GM10266 (cell line): ENCODE measurements around the gene DCP2.

Experiments used
- DNase-seq: peaks from one replicate; pipeline ENCODE4 v3.0.0; 2012; ENCODE audit errors: extremely low spot score
- TF ChIP-seq, protein P1 (sequence below): IDR thresholded peaks from 2 replicates; pipeline ENCODE4 v1.5.1; 2012; ENCODE audit warnings: mild to moderate bottlenecking, low read depth; ENCODE audit not compliant: control insufficient read depth, insufficient read depth; ENCODE audit errors: missing control alignments

The DCP2 gene

DNA sequence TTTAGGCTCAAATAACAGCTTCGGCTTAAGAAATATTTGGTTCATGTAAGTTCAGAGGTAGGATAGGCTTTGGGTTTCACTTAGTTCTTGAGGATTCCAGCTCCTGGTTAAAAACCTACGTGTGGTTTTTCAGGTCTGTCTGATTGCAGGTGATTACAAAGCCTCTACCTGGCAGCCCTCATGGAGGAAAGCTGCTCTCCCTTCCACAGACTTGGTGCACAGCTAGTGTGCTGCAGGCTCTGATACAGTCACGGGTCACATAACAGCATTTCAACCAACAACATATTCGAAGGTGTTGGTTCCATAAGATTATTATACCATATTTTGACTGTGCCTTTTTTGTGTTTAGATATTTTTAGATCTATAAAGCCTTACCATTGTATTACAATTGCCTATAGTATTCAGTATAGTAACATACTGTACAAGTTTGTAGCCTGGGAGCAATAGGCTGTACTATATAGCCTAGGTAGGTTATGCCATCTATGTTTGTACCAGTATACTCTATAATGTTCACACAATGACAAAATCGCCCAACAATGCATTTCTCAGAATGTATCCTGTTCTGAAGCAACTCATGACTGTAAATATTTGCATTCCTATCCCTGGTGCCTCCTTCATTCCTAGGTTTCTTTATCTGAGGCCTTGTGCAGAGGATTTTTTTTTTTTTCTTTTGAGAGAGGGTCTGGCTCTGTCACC, 8.0 kb upstream of the DCP2 start:
- DNase-seq = no peak
- TF ChIP-seq, protein P1, sequence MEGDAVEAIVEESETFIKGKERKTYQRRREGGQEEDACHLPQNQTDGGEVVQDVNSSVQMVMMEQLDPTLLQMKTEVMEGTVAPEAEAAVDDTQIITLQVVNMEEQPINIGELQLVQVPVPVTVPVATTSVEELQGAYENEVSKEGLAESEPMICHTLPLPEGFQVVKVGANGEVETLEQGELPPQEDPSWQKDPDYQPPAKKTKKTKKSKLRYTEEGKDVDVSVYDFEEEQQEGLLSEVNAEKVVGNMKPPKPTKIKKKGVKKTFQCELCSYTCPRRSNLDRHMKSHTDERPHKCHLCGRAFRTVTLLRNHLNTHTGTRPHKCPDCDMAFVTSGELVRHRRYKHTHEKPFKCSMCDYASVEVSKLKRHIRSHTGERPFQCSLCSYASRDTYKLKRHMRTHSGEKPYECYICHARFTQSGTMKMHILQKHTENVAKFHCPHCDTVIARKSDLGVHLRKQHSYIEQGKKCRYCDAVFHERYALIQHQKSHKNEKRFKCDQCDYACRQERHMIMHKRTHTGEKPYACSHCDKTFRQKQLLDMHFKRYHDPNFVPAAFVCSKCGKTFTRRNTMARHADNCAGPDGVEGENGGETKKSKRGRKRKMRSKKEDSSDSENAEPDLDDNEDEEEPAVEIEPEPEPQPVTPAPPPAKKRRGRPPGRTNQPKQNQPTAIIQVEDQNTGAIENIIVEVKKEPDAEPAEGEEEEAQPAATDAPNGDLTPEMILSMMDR = no peak

DNA sequence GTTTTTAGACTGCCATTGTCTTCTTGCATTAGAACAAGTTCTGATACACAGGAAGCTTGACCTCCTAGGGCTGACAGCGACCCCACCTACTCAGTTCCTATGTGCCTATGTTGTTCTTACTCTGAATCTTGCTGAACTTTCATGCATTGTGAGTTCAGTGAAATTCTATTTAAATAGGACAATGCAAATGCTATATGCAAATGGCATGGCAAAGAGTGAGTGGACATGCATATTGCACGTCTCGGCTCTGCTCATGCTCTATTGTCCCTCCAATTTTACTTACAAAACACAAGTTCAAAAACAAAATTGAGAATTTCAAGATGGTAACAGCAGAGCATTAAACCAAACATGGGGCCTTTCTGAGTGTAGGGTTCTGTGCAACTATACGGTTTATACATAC, 5.3 kb upstream of the DCP2 start:
- DNase-seq = no peak
- TF ChIP-seq, protein P1 = no peak

DNA sequence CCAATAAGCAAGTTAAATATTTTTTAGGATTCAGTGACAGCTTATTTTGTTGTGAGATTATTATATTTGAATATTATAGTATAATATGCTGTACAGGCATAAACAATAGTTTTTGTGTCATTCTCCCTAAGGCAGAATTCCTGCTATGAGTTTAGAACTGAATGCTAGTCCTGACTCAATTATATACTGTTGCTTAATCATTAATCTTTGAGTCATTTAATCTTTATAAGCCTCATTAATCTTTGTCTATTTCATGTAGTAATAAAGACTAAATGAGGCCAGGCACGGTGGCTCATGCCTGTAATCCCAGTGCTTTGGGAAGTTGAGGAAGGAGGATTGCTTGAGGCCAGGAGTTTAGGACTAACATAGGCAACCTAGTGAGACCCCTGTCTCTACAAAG, 3.6 kb upstream of the DCP2 start:
- DNase-seq = no peak
- TF ChIP-seq, protein P1 = no peak

DNA sequence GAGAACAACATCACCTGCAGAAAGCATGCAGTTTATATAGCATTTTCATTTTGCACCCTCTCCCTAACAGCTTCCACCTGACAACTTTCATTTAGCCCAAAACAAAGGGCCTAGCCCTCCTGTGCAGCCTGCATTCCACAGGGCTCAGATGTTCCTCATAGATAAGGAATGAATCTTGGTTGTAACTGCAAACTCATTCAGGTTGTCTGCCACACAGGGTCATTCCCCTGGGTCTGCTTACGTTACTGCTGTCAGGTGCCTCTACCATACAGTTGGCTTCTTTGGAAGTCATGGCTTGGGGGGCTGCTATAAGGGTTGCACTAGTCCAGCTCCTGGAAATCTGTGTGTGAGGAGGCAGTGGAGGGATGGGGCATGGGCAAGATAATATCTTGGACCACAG, 2.7 kb upstream of the DCP2 start:
- no peak for DNase-seq
- TF ChIP-seq, protein P1 = no peak

DNA sequence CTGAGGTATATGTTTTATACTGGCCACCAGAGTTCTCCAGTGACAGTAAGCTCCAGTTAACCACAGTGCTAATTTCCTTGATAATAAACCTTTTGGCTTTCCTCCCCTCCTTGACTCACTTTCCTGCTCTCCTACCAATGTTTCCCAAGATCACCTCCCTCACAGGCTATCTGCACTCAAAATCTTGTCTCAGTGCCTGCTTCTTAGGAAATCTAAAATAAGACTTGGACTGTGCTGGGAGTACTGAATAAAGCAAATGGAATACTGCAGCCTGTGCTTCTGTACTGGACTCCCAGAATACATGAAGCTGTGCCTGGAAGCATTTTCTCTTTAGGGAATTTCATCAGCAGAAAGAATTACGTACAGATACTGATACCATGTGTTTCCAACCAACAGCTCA, 1.7 kb upstream of the DCP2 start:
- TF ChIP-seq, protein P1 = no peak

DNA sequence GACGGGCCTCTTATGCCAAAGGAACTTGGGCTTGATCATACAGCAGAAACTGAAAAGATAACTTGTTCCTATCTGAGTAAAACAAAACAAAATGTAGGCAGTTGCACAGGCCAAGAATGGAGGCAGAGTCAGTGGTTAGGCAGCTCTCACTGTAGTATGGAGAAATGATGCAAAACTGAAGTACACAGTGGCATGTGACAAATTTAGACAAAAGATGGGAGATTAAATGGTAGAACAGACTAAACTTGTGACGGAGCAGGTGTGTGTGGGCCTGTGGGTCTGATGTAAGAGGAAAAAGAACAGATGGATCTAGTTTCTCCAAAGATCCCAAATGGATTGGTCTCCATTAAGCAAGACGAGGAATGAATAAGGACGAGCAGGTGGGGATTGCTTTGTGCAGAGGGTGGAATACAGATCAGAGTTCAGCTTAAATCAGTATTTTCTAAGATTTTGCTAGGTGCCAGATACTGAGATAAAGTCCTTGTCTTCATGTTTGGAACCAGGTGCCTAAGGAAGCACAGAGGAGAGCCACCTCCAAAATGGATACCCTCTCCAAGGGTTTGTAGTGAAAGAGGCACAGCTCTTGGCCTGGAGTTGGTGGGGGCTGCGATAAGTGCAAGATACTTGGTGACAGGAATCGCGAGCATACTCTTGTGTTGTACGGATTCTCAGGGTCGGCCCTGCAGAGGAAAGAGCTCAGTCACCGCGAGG, 722 bp upstream of the DCP2 start:
- TF ChIP-seq, protein P1 = no peak
- no peak for DNase-seq

More for the DNA sequence above, 1.7 kb upstream of the DCP2 start:
- DNase-seq = no peak

DNA sequence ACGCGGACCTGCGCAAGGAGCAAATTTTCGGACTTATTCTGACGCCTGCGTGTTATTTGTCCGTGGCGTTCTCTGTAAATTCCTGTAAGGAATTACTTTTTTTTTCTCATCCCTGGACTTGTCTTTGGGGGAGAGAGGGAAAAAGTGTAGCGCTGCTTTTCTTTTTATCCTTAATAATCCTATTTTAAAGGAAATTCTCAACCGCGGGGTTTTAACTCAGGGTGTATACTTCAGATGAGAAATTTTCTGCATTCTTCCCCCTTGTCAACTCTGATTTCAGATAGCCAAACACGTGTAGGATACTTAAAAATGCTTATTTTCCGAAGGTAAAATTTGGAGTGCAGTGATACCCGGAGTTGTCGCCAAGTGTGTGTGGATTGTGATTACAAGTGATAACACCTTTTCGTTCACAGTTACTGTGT, 853 bp downstream of the DCP2 start:
- DNase-seq = no peak
- TF ChIP-seq, protein P1 = no peak
